Mesendoderm (in vitro differentiated cells): ENCODE data around the gene NLGN1.

Experiments
- DNase-seq: peaks from one replicate; pipeline ENCODE4 v3.0.0; 2013
- H2AK5ac ChIP-seq: 2 replicates; pipeline ENCODE4 v1.6.1; 2013; ENCODE audit warnings: low read length, inconsistent platforms
- H2BK120ac ChIP-seq: 2 replicates; pipeline ENCODE4 v1.6.1; 2013; ENCODE audit warnings: low read depth, mild to moderate bottlenecking, low read length, moderate library complexity, mixed read lengths
- H2BK15ac ChIP-seq: replicated peaks from 2 replicates; pipeline ENCODE4 v1.6.1; 2013; ENCODE audit warnings: low read depth, mild to moderate bottlenecking, moderate library complexity
- H2BK5ac ChIP-seq: 2 replicates; pipeline ENCODE4 v1.6.1; 2013; ENCODE audit warnings: low read length, inconsistent platforms
- H3K18ac ChIP-seq: 2 replicates; pipeline ENCODE4 v1.6.1; 2013; ENCODE audit warnings: mild to moderate bottlenecking, low read length, mixed read lengths
- H3K23ac ChIP-seq: one replicate; pipeline ENCODE4 v1.6.1; 2013; ENCODE audit warnings: low read length
- H3K27ac ChIP-seq: 2 replicates; pipeline ENCODE4 v1.5.1; 2013; ENCODE audit warnings: low read depth, mild to moderate bottlenecking, inconsistent platforms, low read length, moderate library complexity
- H3K27me3 ChIP-seq: 2 replicates; pipeline ENCODE4 v1.6.1; 2013; ENCODE audit warnings: low read length, control low read depth, mild to moderate bottlenecking, inconsistent platforms; ENCODE audit not compliant: insufficient read depth, poor library complexity
- H3K36me3 ChIP-seq: 2 replicates; pipeline ENCODE4 v1.6.1; 2013; ENCODE audit warnings: low read length, inconsistent platforms; ENCODE audit not compliant: control insufficient read depth, insufficient read depth
- H3K4ac ChIP-seq: one replicate; pipeline ENCODE4 v1.6.1; 2013; ENCODE audit warnings: low read depth, mild to moderate bottlenecking, low read length, moderate library complexity
- H3K4me1 ChIP-seq: 2 replicates; pipeline ENCODE4 v1.6.1; 2013; ENCODE audit warnings: low read depth, low read length, inconsistent platforms; ENCODE audit not compliant: control insufficient read depth
- H3K4me2 ChIP-seq: 2 replicates; pipeline ENCODE4 v1.6.1; 2013; ENCODE audit warnings: low read length
- H3K4me3 ChIP-seq: 2 replicates; pipeline ENCODE4 v1.5.1; 2013; ENCODE audit warnings: mild to moderate bottlenecking, low read length
- H3K56ac ChIP-seq: one replicate; pipeline ENCODE4 v1.6.1; 2013; ENCODE audit warnings: low read length
- H3K79me1 ChIP-seq: 2 replicates; pipeline ENCODE4 v1.6.1; 2013; ENCODE audit warnings: low read length, inconsistent platforms
- H3K79me2 ChIP-seq: 2 replicates; pipeline ENCODE4 v1.6.1; 2013; ENCODE audit warnings: mild to moderate bottlenecking, low read length; ENCODE audit not compliant: control insufficient read depth, insufficient read depth
- H3K9ac ChIP-seq: 2 replicates; pipeline ENCODE4 v1.6.1; 2013; ENCODE audit warnings: low read length, inconsistent platforms
- H4K5ac ChIP-seq: one replicate; pipeline ENCODE4 v1.6.1; 2013; ENCODE audit warnings: low read length
- H4K8ac ChIP-seq: one replicate; pipeline ENCODE4 v1.6.1; 2013; ENCODE audit warnings: low read depth, mild to moderate bottlenecking, control low read depth, low read length, moderate library complexity
- WGBS: extraction: QIAGEN DNeasy Blood & Tissue Kit; methylation state at CpG from one replicate; pipeline ENCODE4 v1.1.7; 2013; ENCODE audit warnings: low lambda C conversion rate, missing lambda C conversion rate; ENCODE audit not compliant: insufficient coverage; ENCODE audit errors: extremely low coverage; 5-methylcytosine and 5-hydroxymethylcytosine counted together

The NLGN1 gene

GRCh38 chr3:174083706-174084105, 686.2 kb downstream of the NLGN1 start:
- H3K79me2 ChIP-seq: no peaks in the 10 kb centered on the region
- H3K23ac ChIP-seq: no peak overlapping the region
- H4K8ac ChIP-seq: no peak overlapping the region
- H4K5ac ChIP-seq: no peak overlapping the region
- no peaks in the 10 kb centered on the region for H3K4me1 ChIP-seq
- no peaks in the 10 kb centered on the region for H3K36me3 ChIP-seq
- no peak overlapping the region for H3K9ac ChIP-seq
- no peak overlapping the region for H3K18ac ChIP-seq
- DNase-seq: no peak
- H3K56ac ChIP-seq: no peak overlapping the region
- H3K27ac ChIP-seq: no peak overlapping the region
- no peak overlapping the region for H2BK120ac ChIP-seq
- H3K4me2 ChIP-seq: no peak overlapping the region
- H3K4ac ChIP-seq: no peak overlapping the region
- H3K4me3 ChIP-seq: no peak overlapping the region
- no peaks in the 10 kb centered on the region for H3K79me1 ChIP-seq
- no peak overlapping the region for H2BK5ac ChIP-seq
- no CpG with 5 or more reads among the region's 3 CpGs for WGBS
- H2AK5ac ChIP-seq: no peak overlapping the region
- no peak overlapping the region for H2BK15ac ChIP-seq
- H3K27me3 ChIP-seq: no peaks in the 10 kb centered on the region

- Histone ChIP-seq H2BK5ac (no peak overlapping the region), H4K8ac (no peak overlapping the region), H3K23ac (no peak overlapping the region), H3K36me3 (no peaks in the 10 kb centered on the region), H3K27me3 (no peaks in the 10 kb centered on the region), H2BK120ac (no peak overlapping the region), H3K79me2 (no peaks in the 10 kb centered on the region), H3K4ac (no peak overlapping the region), H3K27ac (no peak overlapping the region), H2BK15ac (no peak overlapping the region), H3K9ac (no peak overlapping the region), H2AK5ac (no peak overlapping the region), H3K4me3 (no peak overlapping the region), H3K4me1 (no peaks in the 10 kb centered on the region), H3K4me2 (no peak overlapping the region), H3K56ac (no peak overlapping the region), H4K5ac (no peak overlapping the region), H3K18ac (no peak overlapping the region), H3K79me1 (no peaks in the 10 kb centered on the region)
- no peak for DNase-seq
- WGBS: no CpG with 5 or more reads among the region's 2 CpGs
Observed at GRCh38 chr3:174089592-174089991, 692.0 kb downstream of the NLGN1 start.

DNA sequence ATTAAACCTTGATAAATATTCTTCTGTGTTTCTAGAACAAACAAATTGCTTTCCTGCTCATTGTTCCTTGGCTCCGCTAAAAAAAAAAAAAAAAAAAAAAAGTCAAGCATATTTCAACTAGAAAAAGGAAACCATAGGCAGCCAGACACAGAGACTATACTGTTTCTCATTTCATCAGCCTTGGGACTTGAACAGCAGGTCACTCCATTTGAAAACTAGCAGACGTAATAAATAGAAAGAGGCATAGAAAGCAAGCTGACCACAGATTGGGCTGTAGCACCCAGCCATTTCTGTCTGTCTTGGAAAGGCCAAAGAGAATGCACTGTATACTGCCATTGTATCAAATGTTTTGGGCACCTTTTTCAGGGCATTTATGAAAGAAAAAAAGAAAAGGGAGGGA, 697.1 kb downstream of the NLGN1 start:
- Histone ChIP-seq H3K4me3 (no peak overlapping the region), H4K8ac (no peak overlapping the region), H3K79me2 (no peaks in the 10 kb centered on the region), H3K23ac (no peak overlapping the region), H4K5ac (no peak overlapping the region), H3K27ac (no peak overlapping the region), H3K79me1 (no peaks in the 10 kb centered on the region), H2AK5ac (no peak overlapping the region), H3K36me3 (no peaks in the 10 kb centered on the region), H3K18ac (no peak overlapping the region), H2BK5ac (no peak overlapping the region), H3K4ac (no peak overlapping the region), H3K4me2 (no peak overlapping the region), H3K56ac (no peak overlapping the region), H2BK120ac (no peak overlapping the region), H2BK15ac (no peak overlapping the region), H3K4me1 (no peaks in the 10 kb centered on the region), H3K9ac (no peak overlapping the region), H3K27me3 (no peaks in the 10 kb centered on the region)
- no CpG with 5 or more reads among the region's 2 CpGs for WGBS
- no peak for DNase-seq

DNA sequence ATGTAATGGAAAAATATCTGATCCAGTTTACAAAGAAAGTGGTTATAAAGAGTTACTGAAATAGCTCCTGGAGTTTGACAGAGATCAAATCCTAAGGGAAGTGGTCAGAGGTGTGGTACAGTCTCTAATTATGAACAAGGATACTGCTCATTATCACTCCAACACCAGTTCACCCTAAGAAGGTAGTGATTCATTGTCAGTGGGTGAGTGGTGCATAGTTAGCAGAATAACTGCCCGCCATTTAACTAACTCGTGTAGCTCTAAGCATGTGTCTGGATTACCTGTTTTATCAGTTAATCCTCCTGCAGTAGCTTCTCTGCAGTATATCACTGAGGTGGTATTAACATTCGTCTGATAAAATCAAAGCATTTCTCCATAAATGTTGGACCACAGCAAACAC, 700.1 kb downstream of the NLGN1 start:
- WGBS: no CpG with 5 or more reads among the region's 3 CpGs

DNA sequence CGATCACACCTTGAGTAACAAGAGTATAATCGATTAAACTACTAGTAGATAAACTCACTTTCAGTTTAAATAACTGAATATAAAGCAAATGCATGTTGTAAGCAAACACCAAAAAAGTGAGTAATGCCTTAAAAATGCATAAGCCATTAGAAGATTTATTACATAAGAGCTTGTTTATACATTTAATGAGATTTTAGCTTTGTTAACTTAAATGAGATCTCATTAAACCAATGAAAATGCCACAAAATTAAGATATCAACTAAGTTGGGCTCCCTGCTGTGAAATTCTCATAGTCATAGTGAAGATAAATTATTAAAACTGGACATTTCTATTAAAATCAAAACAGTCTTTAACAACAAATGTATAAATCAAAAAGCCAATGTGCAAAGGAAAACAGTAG, 701.2 kb downstream of the NLGN1 start:
- H2BK15ac ChIP-seq: no peak overlapping the region
- no peak overlapping the region for H3K4ac ChIP-seq
- no peak overlapping the region for H3K23ac ChIP-seq
- H4K8ac ChIP-seq: no peak overlapping the region
- no peak overlapping the region for H3K4me2 ChIP-seq
- no peaks in the 10 kb centered on the region for H3K79me1 ChIP-seq
- H3K27ac ChIP-seq: no peak overlapping the region
- H3K27me3 ChIP-seq: no peaks in the 10 kb centered on the region
- H2AK5ac ChIP-seq: no peak overlapping the region
- no peak overlapping the region for H2BK5ac ChIP-seq
- no peaks in the 10 kb centered on the region for H3K4me1 ChIP-seq
- H2BK120ac ChIP-seq: no peak overlapping the region
- H3K56ac ChIP-seq: no peak overlapping the region
- no peaks in the 10 kb centered on the region for H3K79me2 ChIP-seq
- no peak overlapping the region for H3K9ac ChIP-seq
- no peak overlapping the region for H3K4me3 ChIP-seq
- DNase-seq: no peak
- no peak overlapping the region for H3K18ac ChIP-seq
- H4K5ac ChIP-seq: no peak overlapping the region
- no peaks in the 10 kb centered on the region for H3K36me3 ChIP-seq
- WGBS: no CpG with 5 or more reads among the region's 2 CpGs

More for the DNA sequence above, 700.1 kb downstream of the NLGN1 start:
- Histone ChIP-seq H3K4ac (no peak overlapping the region), H3K27me3 (no peaks in the 10 kb centered on the region), H3K4me1 (no peaks in the 10 kb centered on the region), H2AK5ac (no peak overlapping the region), H3K27ac (no peak overlapping the region), H3K9ac (no peak overlapping the region), H3K36me3 (no peaks in the 10 kb centered on the region), H3K79me1 (no peaks in the 10 kb centered on the region), H2BK5ac (no peak overlapping the region), H3K79me2 (no peaks in the 10 kb centered on the region), H2BK15ac (no peak overlapping the region), H2BK120ac (no peak overlapping the region), H3K4me3 (no peak overlapping the region), H3K23ac (no peak overlapping the region), H4K8ac (no peak overlapping the region), H3K56ac (no peak overlapping the region), H3K18ac (no peak overlapping the region), H3K4me2 (no peak overlapping the region), H4K5ac (no peak overlapping the region)
- no peak for DNase-seq

- H3K79me2 ChIP-seq: no peaks in the 10 kb centered on the region
- H3K9ac ChIP-seq: no peak overlapping the region
- no peak overlapping the region for H2BK5ac ChIP-seq
- no peak overlapping the region for H2BK120ac ChIP-seq
- no peaks in the 10 kb centered on the region for H3K27me3 ChIP-seq
- H3K18ac ChIP-seq: no peak overlapping the region
- H3K4me1 ChIP-seq: no peaks in the 10 kb centered on the region
- no peak for DNase-seq
- H3K4ac ChIP-seq: no peak overlapping the region
- H4K8ac ChIP-seq: no peak overlapping the region
- no peak overlapping the region for H2AK5ac ChIP-seq
- no peak overlapping the region for H3K56ac ChIP-seq
- H3K23ac ChIP-seq: no peak overlapping the region
- H3K27ac ChIP-seq: no peak overlapping the region
- H3K36me3 ChIP-seq: no peaks in the 10 kb centered on the region
- H4K5ac ChIP-seq: no peak overlapping the region
- H3K4me2 ChIP-seq: no peak overlapping the region
- no CpG with 5 or more reads among the region's 5 CpGs for WGBS
- no peak overlapping the region for H3K4me3 ChIP-seq
- H3K79me1 ChIP-seq: no peaks in the 10 kb centered on the region
- H2BK15ac ChIP-seq: no peak overlapping the region
Observed at GRCh38 chr3:174099724-174100123, 702.2 kb downstream of the NLGN1 start.
